B cell (primary cell): ENCODE measurements around the gene REL. TPM values are rescaled to one million over a fixed set of nuclear protein-coding genes. Genes with fewer than 3 reads are reported as not detected.

Experiments used
- ATAC-seq: fragments of 200-7000 bp; cut with Tn5 transposase; one replicate; pipeline ENCODE4 v1.10.0; 2021; ENCODE audit warnings: low read depth, mild to moderate bottlenecking, moderate number of reproducible peaks, moderate library complexity
- CTCF ChIA-PET: fragments of 350-600 bp; sonication (Branson Sonifier 250); formaldehyde crosslinking; loops from one replicate; lab custom pipeline; 2021; ENCODE audit warnings: antibody characterized with exemption, inconsistent platforms; lab: Charles Lee
- POLR2A ChIA-PET: fragments of 350-600 bp; sonication (Branson Sonifier 250); formaldehyde crosslinking; loops from one replicate; lab custom pipeline; 2021; ENCODE audit warnings: antibody characterized with exemption; lab: Charles Lee
- DNase-seq: peaks from one replicate; pipeline ENCODE4 v3.0.0; 2013
- H2AFZ ChIP-seq: 2 replicates; pipeline ENCODE4 v1.6.1; 2012; ENCODE audit warnings: mild to moderate bottlenecking, low read depth, low read length; ENCODE audit not compliant: insufficient read depth, poor library complexity, severe bottlenecking
- H3K27ac ChIP-seq, 2 donors: 1 replicate in 1 of 2; 2 replicates in 1 of 2; pipeline ENCODE4 v1.5.1; 2012 to 2013; ENCODE audit warnings: low read length in 2 of 2, mild to moderate bottlenecking in 2 of 2, moderate library complexity in 1 of 2
- H3K27me3 ChIP-seq, 4 experiments: fragments of 200-600 bp in 1 of 4; sonication (generic) in 1 of 4; replicated peaks in 1 of 4; 1 replicate in 2 of 4; 2 replicates in 2 of 4; pipeline versions ENCODE4 v1.6.1 to v1.7.0; 2013 to 2016; ENCODE audit warnings: low read length in 3 of 4, mild to moderate bottlenecking in 2 of 4, mixed read lengths in 1 of 4, moderate library complexity in 1 of 4; ENCODE audit not compliant: insufficient read depth in 4 of 4, control insufficient read depth in 3 of 4; ENCODE audit errors: control extremely low read depth in 1 of 4
- H3K36me3 ChIP-seq, 2 experiments: replicated peaks in 1 of 2; 1 replicate in 1 of 2; 2 replicates in 1 of 2; pipeline versions ENCODE4 v1.6.1 to v1.7.1; 2013; ENCODE audit warnings: low read length in 1 of 2; ENCODE audit not compliant: insufficient read depth in 2 of 2, control insufficient read depth in 1 of 2; ENCODE audit errors: control extremely low read depth in 1 of 2, extremely low read depth in 1 of 2
- H3K4me1 ChIP-seq, 2 donors: fragments of 200-600 bp in 1 of 2; sonication (generic) in 1 of 2; 1 replicate in 1 of 2; 2 replicates in 1 of 2; pipeline versions ENCODE4 v1.5.1 to v1.6.1; 2013 to 2017; ENCODE audit warnings: low read length in 2 of 2; ENCODE audit not compliant: control insufficient read depth in 2 of 2, insufficient read depth in 2 of 2
- H3K4me2 ChIP-seq: replicated peaks from 2 replicates; pipeline ENCODE3; 2012; ENCODE audit warnings: mild to moderate bottlenecking, low read depth, low read length; ENCODE audit not compliant: poor library complexity, severe bottlenecking
- H3K4me3 ChIP-seq, 5 experiments: fragments of 200-600 bp in 1 of 5; sonication (generic) in 1 of 5; 1 replicate in 3 of 5; 2 replicates in 2 of 5; pipeline versions ENCODE4 v1.5.1 to v1.7.0; 2011 to 2016; ENCODE audit warnings: low read length in 4 of 5, mild to moderate bottlenecking in 4 of 5, low read depth in 2 of 5, control low read depth in 1 of 5, moderate library complexity in 1 of 5; ENCODE audit not compliant: insufficient read depth in 1 of 5; ENCODE audit errors: control extremely low read depth in 1 of 5, extremely low read depth in 1 of 5
- H3K79me2 ChIP-seq: fragments of 200-600 bp; sonication (generic); one replicate; pipeline ENCODE4 v1.6.0; 2016; ENCODE audit warnings: low read length; ENCODE audit not compliant: control insufficient read depth, insufficient read depth
- H3K9ac ChIP-seq: fragments of 200-600 bp; sonication (generic); 2 replicates; pipeline ENCODE4 v1.6.1; 2017; ENCODE audit warnings: mild to moderate bottlenecking, low read length, moderate library complexity
- H3K9me3 ChIP-seq, 3 donors: one replicate each; pipeline versions ENCODE4 v1.6.1 to v1.7.1; 2013; ENCODE audit warnings: low read length in 2 of 3; ENCODE audit not compliant: control insufficient read depth in 2 of 3, insufficient read depth in 1 of 3; ENCODE audit errors: control extremely low read depth in 1 of 3
- H4K20me1 ChIP-seq: 2 replicates; pipeline ENCODE4 v1.6.0; 2012; ENCODE audit warnings: mild to moderate bottlenecking, low read length; ENCODE audit not compliant: insufficient read depth, control insufficient read depth, poor library complexity, severe bottlenecking
- H3K27ac Mint-ChIP-seq: one replicate; pipeline ENCODE4 v1.8.0; 2021; ENCODE audit warnings: mixed read lengths
- H3K27me3 Mint-ChIP-seq: one replicate; pipeline ENCODE4 v1.8.0; 2021; ENCODE audit warnings: mixed read lengths
- H3K4me1 Mint-ChIP-seq: one replicate; pipeline ENCODE4 v1.8.0; 2021; ENCODE audit warnings: mixed read lengths
- H3K4me3 Mint-ChIP-seq: one replicate; pipeline ENCODE4 v1.8.0; 2021; ENCODE audit warnings: mixed read lengths
- H3K9me3 Mint-ChIP-seq: one replicate; pipeline ENCODE4 v1.8.0; 2022; ENCODE audit warnings: mixed read lengths; ENCODE audit not compliant: insufficient read depth
- CTCF ChIP-seq: fragments of 200-600 bp; IDR thresholded peaks from one replicate; pipeline ENCODE4 v1.8.0; 2022; ENCODE audit warnings: antibody characterized with exemption, mild to moderate bottlenecking
- EZH2 ChIP-seq: IDR thresholded peaks from 2 replicates; pipeline ENCODE4 v1.6.1; 2012; ENCODE audit warnings: borderline replicate concordance, low read depth, mild to moderate bottlenecking, moderate library complexity, low read length; ENCODE audit not compliant: insufficient read depth, poor library complexity, severe bottlenecking
- WGBS: methylation state at CpG from one replicate; pipeline ENCODE4 v1.1.5; 2013; ENCODE audit warnings: missing lambda C conversion rate; ENCODE audit not compliant: insufficient coverage; 5-methylcytosine and 5-hydroxymethylcytosine counted together
- intact Hi-C: fragments of 100-400 bp; cut with micrococcal nuclease; formaldehyde crosslinking; loops from one replicate; pipeline ENCODE4 v1.10.0; 2022
- polyA plus RNA-seq: library from polyadenylated mRNA; depleted of rRNA; stranded (reverse); fragments of >200 nt; gene quantifications from 2 replicates; pipeline ENCODE4 v1.2.3, GENCODE V29; 2012
- total RNA-seq, 2 donors: library from RNA; stranded (reverse); fragments of 120-200 nt in 1 of 2; gene quantifications; 1 replicate in 1 of 2; 2 replicates in 1 of 2; pipeline versions ENCODE4 v1.2.3 to v1.2.4, GENCODE V29; 2013 to 2022

REL gene
- total and polyA plus RNA-seq, 2 donors (not counting 1 experiment from before 2014, with no cell fraction given): 27.9 to 283 TPM

DNA sequence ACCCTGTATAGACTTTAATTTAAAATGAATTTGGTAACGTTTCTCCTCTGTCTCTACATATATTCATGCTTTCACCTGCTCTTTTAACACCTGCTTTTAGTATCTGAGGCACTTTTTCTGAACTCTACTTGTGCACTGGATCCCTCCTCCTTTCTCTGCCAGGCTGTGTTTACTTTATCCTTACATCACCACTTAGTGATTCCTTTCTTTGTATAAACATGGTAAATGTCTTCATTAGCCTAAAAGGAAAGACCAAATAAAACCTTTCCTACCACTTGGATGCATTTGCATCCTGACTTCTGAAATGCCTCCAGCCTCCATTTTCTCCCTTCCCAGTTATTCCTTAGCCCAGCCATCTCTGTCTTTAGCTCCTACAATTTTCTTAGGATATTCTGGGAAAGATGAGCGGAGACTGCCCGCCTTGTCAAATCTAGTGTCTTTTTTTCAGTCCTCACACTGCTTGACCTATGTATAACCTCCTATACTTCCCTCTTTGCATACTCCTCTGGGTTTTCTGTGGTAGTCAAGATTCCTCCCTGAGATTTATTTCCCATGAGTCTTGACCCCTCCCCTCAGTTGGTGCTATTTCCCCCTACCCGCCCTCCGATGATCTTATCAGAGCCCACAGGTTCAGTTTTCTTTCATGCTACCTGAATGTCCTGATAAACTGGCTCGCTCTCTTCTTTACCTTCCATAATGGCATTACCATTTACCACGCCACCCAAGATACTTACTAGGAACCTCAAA lies 44.8 kb downstream of the REL start:
- CTCF ChIA-PET: interaction anchor here (0.6 to 2.9 kb wide), 5 partner anchors 66 to 124 kb away, joined by 3 to 27 read pairs (median 3); no protein-coding TSS in a partner anchor
- no peak overlapping the region for H3K4me3 Mint-ChIP-seq
- Histone ChIP-seq H3K9me3 (peaks cover 0 to 3% (median 0%) of the 10 kb centered on the region in 3 donors), H3K79me2 (peaks cover 39% of the 10 kb centered on the region), H3K4me1 (peaks cover 17 to 19% of the 10 kb centered on the region in 2 donors), H3K4me2 (peak overlapping the region; percentile 14), H2AFZ (no peak overlapping the region), H4K20me1 (peaks cover 11% of the 10 kb centered on the region), H3K27me3 (no peaks in the 10 kb centered on the region), H3K36me3 (peaks cover 10 to 64% of the 10 kb centered on the region in 2 experiments), H3K27ac (peak overlapping the region; percentile 27 to 75), H3K4me3 (no peak overlapping the region), H3K9ac (no peak overlapping the region)
- ATAC-seq (no peak), DNase-seq (peak; percentile 22)
- no peaks in the 10 kb centered on the region for H3K27me3 Mint-ChIP-seq
- POLR2A ChIA-PET: interaction anchor here (1.1 kb wide), 1 partner anchor 67 kb away, joined by 4 read pairs; no protein-coding TSS in a partner anchor
- H3K27ac Mint-ChIP-seq: peak overlapping the region; percentile 55
- no peaks in the 10 kb centered on the region for H3K9me3 Mint-ChIP-seq
- TF ChIP-seq EZH2: no peak
- no peak for TF ChIP-seq CTCF
- WGBS: 94% methylated on average over 4 of the region's 7 CpGs
- H3K4me1 Mint-ChIP-seq: peaks cover 26% of the 10 kb centered on the region
- intact Hi-C loops: loop anchor here (2.0 kb wide), 1 partner anchor 15 kb away; no protein-coding TSS in a partner anchor
